Calu3 (cell line): ENCODE data around the gene FAM78B. TPM values are rescaled to one million over a fixed set of nuclear protein-coding genes. Genes with fewer than 3 reads are reported as not detected.

Experiments
- BruUV-seq: library from RNA; stranded (reverse); fragments of 400-500 nt; replicated peaks from 2 replicates; lab custom pipeline; 2021; lab: Mats Ljungman, UMichigan
- CTCF ChIA-PET: fragments of 300-600 bp; sonication (Branson Sonifier 250); formaldehyde crosslinking; loops from one replicate; lab custom pipeline; 2022; ENCODE audit warnings: antibody characterized with exemption; lab: Charles Lee
- DNase-seq: peaks from one replicate; pipeline ENCODE4 v3.0.0; 2022
- H3K27ac Mint-ChIP-seq: one replicate; pipeline ENCODE4 v1.8.0; 2022; ENCODE audit warnings: mixed read lengths; ENCODE audit not compliant: unreplicated experiment
- H3K27me3 Mint-ChIP-seq: one replicate; pipeline ENCODE4 v1.8.0; 2022; ENCODE audit warnings: mixed read lengths; ENCODE audit not compliant: unreplicated experiment
- H3K36me3 Mint-ChIP-seq: one replicate; pipeline ENCODE4 v1.8.0; 2022; ENCODE audit warnings: mild to moderate bottlenecking, moderate library complexity, mixed read lengths; ENCODE audit not compliant: insufficient read depth, unreplicated experiment
- H3K4me1 Mint-ChIP-seq: one replicate; pipeline ENCODE4 v1.8.0; 2022; ENCODE audit warnings: mild to moderate bottlenecking, low read depth, mixed read lengths; ENCODE audit not compliant: unreplicated experiment
- H3K4me3 Mint-ChIP-seq: one replicate; pipeline ENCODE4 v1.8.0; 2022; ENCODE audit warnings: mild to moderate bottlenecking, low read depth, moderate library complexity, mixed read lengths; ENCODE audit not compliant: unreplicated experiment
- H3K9me3 Mint-ChIP-seq: one replicate; pipeline ENCODE4 v1.8.0; 2022; ENCODE audit warnings: low read depth, mixed read lengths; ENCODE audit not compliant: unreplicated experiment
- CTCF ChIP-seq: fragments of 200-600 bp; IDR thresholded peaks from one replicate; pipeline ENCODE4 v1.8.0; 2022; ENCODE audit warnings: antibody characterized with exemption; ENCODE audit not compliant: unreplicated experiment
- intact Hi-C: fragments of 100-400 bp; cut with micrococcal nuclease; formaldehyde crosslinking; loops from one replicate; pipeline ENCODE4 v1.10.0; 2022; ENCODE audit not compliant: unreplicated experiment
- total RNA-seq: library from RNA; stranded (reverse); gene quantifications from 2 replicates; pipeline ENCODE4 v1.2.3, GENCODE V29; 2022

The FAM78B gene
- total RNA-seq, 1 experiment from 2014 or later = 4.9 TPM

GRCh38 chr1:166170726-166171125 lies 3.9 kb upstream of the FAM78B start:
- BruUV-seq = no TSS peak
- Mint-ChIP-seq H3K9me3 (no peaks in the 10 kb centered on the region), H3K27ac (no peak overlapping the region), H3K27me3 (peaks cover 4% of the 10 kb centered on the region), H3K4me3 (peak overlapping the region; percentile 5), H3K36me3 (peaks cover 22% of the 10 kb centered on the region), H3K4me1 (peaks cover 2% of the 10 kb centered on the region)
- CTCF ChIA-PET = interaction anchor here (1.1 to 1.5 kb wide), 6 partner anchors 11 to 246 kb away, joined by 3 to 4 read pairs (median 3); no protein-coding TSS in a partner anchor
- peak; percentile 57 for DNase-seq
- intact Hi-C loops = loop anchor here (1.0 kb wide), 1 partner anchor 27 kb away; no protein-coding TSS in a partner anchor
- no peak for TF ChIP-seq CTCF

- peaks cover 8% of the 10 kb centered on the region for H3K4me1 Mint-ChIP-seq
- intact Hi-C loops = loop anchor here (1.0 kb wide), 1 partner anchor 27 kb away; no protein-coding TSS in a partner anchor
- peaks cover 28% of the 10 kb centered on the region for H3K36me3 Mint-ChIP-seq
- CTCF ChIA-PET = interaction anchor here (1.2 to 1.5 kb wide), 5 partner anchors 12 to 245 kb away, joined by 3 to 4 read pairs (median 3); no protein-coding TSS in a partner anchor
- H3K4me3 Mint-ChIP-seq = peak overlapping the region; percentile 5
- H3K27ac Mint-ChIP-seq = no peak overlapping the region
- H3K27me3 Mint-ChIP-seq = peaks cover 10% of the 10 kb centered on the region
- TF ChIP-seq CTCF = no peak
- DNase-seq = no peak
- H3K9me3 Mint-ChIP-seq = no peaks in the 10 kb centered on the region
- no TSS peak for BruUV-seq
These were observed 3.3 kb upstream of the FAM78B start for GRCh38 chr1:166170075-166170474.

- H3K36me3 Mint-ChIP-seq = peaks cover 28% of the 10 kb centered on the region
- DNase-seq = no peak
- TF ChIP-seq CTCF = no peak
- BruUV-seq = no TSS peak
- H3K27ac Mint-ChIP-seq = peak overlapping the region; percentile 19
- intact Hi-C loops = no loop called here
- peaks cover 13% of the 10 kb centered on the region for H3K27me3 Mint-ChIP-seq
- H3K4me3 Mint-ChIP-seq = no peak overlapping the region
- H3K9me3 Mint-ChIP-seq = no peaks in the 10 kb centered on the region
- peaks cover 8% of the 10 kb centered on the region for H3K4me1 Mint-ChIP-seq
- CTCF ChIA-PET = no interaction called here
These were observed 2.4 kb upstream of the FAM78B start for GRCh38 chr1:166169182-166169581.

- Mint-ChIP-seq H3K4me1 (peaks cover 8% of the 10 kb centered on the region), H3K27me3 (peaks cover 21% of the 10 kb centered on the region), H3K9me3 (no peaks in the 10 kb centered on the region), H3K36me3 (peaks cover 28% of the 10 kb centered on the region), H3K4me3 (peak overlapping the region; percentile 77), H3K27ac (peak overlapping the region; percentile 62)
- TSS peak; percentile 96 for BruUV-seq
- TF ChIP-seq CTCF = no peak
- intact Hi-C loops = loop anchor here (1.0 kb wide), 1 partner anchor 239 kb away; no protein-coding TSS in a partner anchor
- peak; percentile 15 for DNase-seq
- CTCF ChIA-PET = no interaction called here
These were observed 748 bp upstream of the FAM78B start for GRCh38 chr1:166167572-166167925.
